A549 (cell line): ENCODE data around the gene RAB29. TPM values are rescaled to one million over a fixed set of nuclear protein-coding genes. Genes with fewer than 3 reads are reported as not detected.

ENCODE experiments used
- ATAC-seq, 2 experiments: fragments of 200-7000 bp in 1 of 2; fragments of >200 bp in 1 of 2; cut with Nextera tagmentation in 1 of 2; cut with Tn5 transposase in 1 of 2; 3 replicates each; pipeline versions ENCODE4 v1.8.0 to v1.9.1; 2018 to 2020; ENCODE audit warnings: mild to moderate bottlenecking in 1 of 2, moderate library complexity in 1 of 2
- CTCF ChIA-PET: fragments of 300-600 bp; sonication (Branson Sonifier 250); formaldehyde crosslinking; extraction: SDS; loops from one replicate; lab custom pipeline; 2021; ENCODE audit warnings: antibody characterized with exemption, inconsistent platforms; lab: Yijun Ruan, JAX
- POLR2A ChIA-PET: fragments of 350-600 bp; formaldehyde crosslinking; extraction: SDS; loops from one replicate; lab custom pipeline; 2021; ENCODE audit warnings: antibody characterized with exemption, inconsistent platforms; lab: Yijun Ruan, JAX
- DNase-seq, 2 experiments: peaks; one replicate each; pipeline versions ENCODE4 v3.0.0 to v3.0.0-alpha.2; 2011 to 2016; ENCODE audit warnings: low read depth in 1 of 2, low spot score in 1 of 2
- FAIRE-seq: peaks from 2 replicates; lab custom pipeline; 2011; peaks lifted over from hg19 to GRCh38; lab: Jason Lieb, UNC
- H3K27ac ChIP-seq, 2 experiments: fragments of >200 bp; sonication (Bioruptor Twin); formaldehyde crosslinking; 3 replicates each; pipeline ENCODE4 v1.5.1; 2016 to 2017
- H3K4me1 ChIP-seq: fragments of >200 bp; sonication (Bioruptor Twin); formaldehyde crosslinking; 3 replicates; pipeline ENCODE4 v1.6.1; 2016
- H3K4me2 ChIP-seq: fragments of >200 bp; sonication (Bioruptor Twin); formaldehyde crosslinking; 3 replicates; pipeline ENCODE4 v1.6.1; 2016
- H3K4me3 ChIP-seq: fragments of >200 bp; sonication (Bioruptor Twin); formaldehyde crosslinking; 3 replicates; pipeline ENCODE4 v1.5.1; 2016
- H3K9me3 ChIP-seq: fragments of >200 bp; sonication (Bioruptor Twin); formaldehyde crosslinking; 3 replicates; pipeline ENCODE4 v1.6.1; 2016
- BHLHE40 ChIP-seq: IDR thresholded peaks from 2 replicates; pipeline ENCODE4 v1.6.1; 2012; ENCODE audit warnings: low read depth, low read length, inconsistent platforms
- CBX2 ChIP-seq: fragments of 200-600 bp; sonication (generic); IDR thresholded peaks from 2 replicates; pipeline ENCODE4 v1.6.1; 2016; ENCODE audit warnings: low read depth, mild to moderate bottlenecking, borderline replicate concordance
- EHMT2 ChIP-seq: fragments of 200-600 bp; sonication (generic); IDR thresholded peaks from 2 replicates; pipeline ENCODE4 v1.6.1; 2016; ENCODE audit warnings: antibody characterized with exemption, low read depth, mild to moderate bottlenecking, moderate library complexity
- EP300 ChIP-seq, 2 experiments: fragments of >200 bp; sonication (Bioruptor Twin); formaldehyde crosslinking; IDR thresholded peaks; 2 replicates in 1 of 2; 3 replicates in 1 of 2; pipeline ENCODE4 v1.6.1; 2016 to 2017
- ESRRA ChIP-seq: fragments of 150-350 bp; IDR thresholded peaks from 2 replicates; pipeline ENCODE4 v1.6.1; 2014; ENCODE audit warnings: mild to moderate bottlenecking, low read length, borderline replicate concordance
- FOXS1 ChIP-seq: fragments of 250-450 bp; sonication (Bioruptor Pico); IDR thresholded peaks from 2 replicates; pipeline ENCODE4 v1.5.0; 2020; ENCODE audit warnings: mild to moderate bottlenecking, moderate library complexity
- HDAC2 ChIP-seq: fragments of 200-600 bp; sonication (generic); IDR thresholded peaks from 2 replicates; pipeline ENCODE4 v1.6.1; 2016
- HOXA7 ChIP-seq: fragments of 250-450 bp; sonication (Bioruptor Pico); IDR thresholded peaks from 2 replicates; pipeline ENCODE4 v1.5.0; 2020; ENCODE audit warnings: mild to moderate bottlenecking, moderate library complexity
- JUN ChIP-seq, 2 experiments: fragments of >200 bp; sonication (Bioruptor Twin); formaldehyde crosslinking; IDR thresholded peaks; 2 replicates in 1 of 2; 3 replicates in 1 of 2; pipeline ENCODE4 v1.6.1; 2016 to 2017
- JUNB ChIP-seq: fragments of >200 bp; sonication (Bioruptor Twin); formaldehyde crosslinking; IDR thresholded peaks from 2 replicates; pipeline ENCODE4 v1.6.1; 2016
- KDM1A ChIP-seq: fragments of 200-600 bp; sonication (generic); IDR thresholded peaks from 2 replicates; pipeline ENCODE4 v1.6.1; 2016; ENCODE audit warnings: low read depth, mild to moderate bottlenecking
- MAFK ChIP-seq: fragments of 450-650 bp; IDR thresholded peaks from 2 replicates; pipeline ENCODE4 v1.6.1; 2014; ENCODE audit not compliant: partially characterized antibody
- NFE2L2 ChIP-seq: fragments of 150-350 bp; conservative IDR thresholded peaks from 2 replicates; pipeline ENCODE4 v1.6.1; 2014; ENCODE audit warnings: low read length
- NPAS2 ChIP-seq: fragments of 250-450 bp; sonication (Bioruptor Pico); IDR thresholded peaks from 2 replicates; pipeline ENCODE4 v1.8.0; 2022; ENCODE audit warnings: mild to moderate bottlenecking, moderate library complexity, borderline replicate concordance
- NR3C1 ChIP-seq: fragments of >200 bp; sonication (Bioruptor Twin); formaldehyde crosslinking; IDR thresholded peaks from 3 replicates; pipeline ENCODE4 v1.6.1; 2017
- POLR2A ChIP-seq: IDR thresholded peaks from 2 replicates; pipeline ENCODE4 v1.6.1; 2012; ENCODE audit warnings: mild to moderate bottlenecking, low read length
- SMC3 ChIP-seq: fragments of >200 bp; sonication (Bioruptor Twin); formaldehyde crosslinking; IDR thresholded peaks from 3 replicates; pipeline ENCODE4 v1.6.1; 2018; ENCODE audit warnings: inconsistent platforms
- TFCP2L1 ChIP-seq: fragments of 250-450 bp; sonication (Bioruptor Pico); IDR thresholded peaks from 2 replicates; pipeline ENCODE4 v1.5.0; 2021; ENCODE audit warnings: mild to moderate bottlenecking
- TP53 ChIP-seq: fragments of 250-450 bp; sonication (Bioruptor Pico); IDR thresholded peaks from 2 replicates; pipeline ENCODE4 v1.5.0; 2021; ENCODE audit warnings: mild to moderate bottlenecking, moderate library complexity
- ZSCAN20 ChIP-seq: fragments of 250-450 bp; sonication (Bioruptor Pico); IDR thresholded peaks from 2 replicates; pipeline ENCODE4 v1.8.0; 2022; ENCODE audit warnings: mild to moderate bottlenecking, moderate library complexity
- WGBS: methylation state at CpG from one replicate; pipeline ENCODE4 v1.1.6; 2017; ENCODE audit errors: missing lambda C conversion rate; 5-methylcytosine and 5-hydroxymethylcytosine counted together
- polyA plus RNA-seq, 4 experiments: library from polyadenylated mRNA; depleted of rRNA in 3 of 4; stranded (reverse); fragments of >200 nt; fragmentation: RNase III in 1 of 4; extraction: RNeasy Plus Mini Kit Qiagen cat#74134 plus additional on column Dnase treatment in 1 of 4; gene quantifications; 2 replicates in 3 of 4; 3 replicates in 1 of 4; pipeline ENCODE4 v1.2.3, GENCODE V29; 2011 to 2017
- TF ChIP-seq, protein P1 (sequence below): IDR thresholded peaks from 2 replicates; pipeline ENCODE4 v1.6.1; 2012
- TF ChIP-seq, protein P2 (sequence below): fragments of >200 bp; sonication (Bioruptor Twin); formaldehyde crosslinking; IDR thresholded peaks from 3 replicates; pipeline ENCODE4 v1.5.1; 2016
- TF ChIP-seq, protein P3 (sequence below): fragments of >200 bp; sonication (Bioruptor Twin); formaldehyde crosslinking; IDR thresholded peaks from 2 replicates; pipeline ENCODE4 v1.6.1; 2016
- TF ChIP-seq, protein P4 (sequence below): fragments of 250-450 bp; sonication (Bioruptor Pico); IDR thresholded peaks from 2 replicates; pipeline ENCODE4 v1.5.0; 2020; ENCODE audit warnings: low read depth, mild to moderate bottlenecking, moderate library complexity

Gene RAB29
- polyA plus RNA-seq, 2 of the 4 experiments (the other 2 are of a cell fraction), result 9.8 to 17.9 TPM

DNA sequence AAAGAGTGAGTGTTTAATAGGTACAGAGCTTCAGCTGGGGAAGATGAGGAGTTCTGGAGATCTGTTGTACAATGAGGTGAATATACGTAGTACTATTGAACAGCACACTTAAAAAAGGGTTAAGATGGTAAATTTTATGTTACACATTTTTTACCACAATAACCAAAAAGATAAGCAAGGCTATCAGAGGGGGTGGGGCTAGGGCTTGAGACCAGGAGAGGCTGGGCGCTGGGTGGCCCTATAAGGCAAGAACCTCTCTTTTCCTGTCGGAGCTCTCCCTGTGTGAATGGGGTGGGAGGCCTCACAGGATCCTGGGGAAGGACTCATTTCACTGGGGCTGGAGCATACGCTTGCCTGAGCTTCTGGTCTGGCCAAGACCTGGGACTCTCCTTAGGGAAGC lies 28.7 kb upstream of the RAB29 start:
- Histone ChIP-seq H3K9me3 (no peaks in the 10 kb centered on the region), H3K4me3 (no peak overlapping the region), H3K4me1 (no peaks in the 10 kb centered on the region), H3K4me2 (no peak overlapping the region), H3K27ac (no peak overlapping the region)
- no peak for TF ChIP-seq TFCP2L1
- no peak for TF ChIP-seq JUNB
- TF ChIP-seq, protein P1, sequence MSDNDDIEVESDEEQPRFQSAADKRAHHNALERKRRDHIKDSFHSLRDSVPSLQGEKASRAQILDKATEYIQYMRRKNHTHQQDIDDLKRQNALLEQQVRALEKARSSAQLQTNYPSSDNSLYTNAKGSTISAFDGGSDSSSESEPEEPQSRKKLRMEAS, result no peak
- no peak for TF ChIP-seq BHLHE40
- no peak for TF ChIP-seq EP300 (IDR thresholded peaks at IDR 0.05)
- TF ChIP-seq HOXA7, result no peak
- no peak for TF ChIP-seq ESRRA
- no peak for TF ChIP-seq SMC3
- TF ChIP-seq NR3C1, result no peak
- no peak for TF ChIP-seq NPAS2 (CRISPR knock-in tag)
- DNase-seq, result no peak
- POLR2A ChIA-PET, result no interaction called here
- FAIRE-seq, result no peak
- WGBS, result 68% methylated on average over 4 of the region's 4 CpGs
- no peak for ATAC-seq
- CTCF ChIA-PET, result interaction anchor here (1.4 to 11.5 kb wide), 6 partner anchors 9 to 173 kb away, joined by 4 to 120 read pairs (median 6); no protein-coding TSS in a partner anchor

DNA sequence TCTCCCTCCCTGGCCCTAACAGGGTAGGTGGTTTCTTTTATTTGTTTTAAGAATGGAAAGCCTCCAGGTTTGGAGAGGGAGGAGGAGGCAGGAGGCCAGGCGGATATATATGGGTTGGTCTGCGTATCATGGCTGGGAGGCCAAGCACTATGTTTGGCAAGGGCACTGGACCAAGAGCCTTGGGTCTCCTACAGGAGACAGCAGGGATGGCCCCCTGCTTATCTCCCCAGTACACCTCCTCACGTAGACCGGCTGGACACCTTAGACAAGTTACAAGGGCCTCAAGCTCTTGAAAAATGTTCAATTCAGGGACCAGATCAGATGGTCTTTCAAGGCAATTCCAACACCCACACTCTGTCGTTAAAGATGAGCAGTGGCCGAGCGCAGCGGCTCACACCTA lies 26.8 kb upstream of the RAB29 start:
- Histone ChIP-seq H3K4me3 (no peak overlapping the region), H3K4me2 (no peak overlapping the region), H3K9me3 (no peaks in the 10 kb centered on the region)
- WGBS, result 97% methylated on average over 8 of the region's 8 CpGs
- TF ChIP-seq, protein P2, sequence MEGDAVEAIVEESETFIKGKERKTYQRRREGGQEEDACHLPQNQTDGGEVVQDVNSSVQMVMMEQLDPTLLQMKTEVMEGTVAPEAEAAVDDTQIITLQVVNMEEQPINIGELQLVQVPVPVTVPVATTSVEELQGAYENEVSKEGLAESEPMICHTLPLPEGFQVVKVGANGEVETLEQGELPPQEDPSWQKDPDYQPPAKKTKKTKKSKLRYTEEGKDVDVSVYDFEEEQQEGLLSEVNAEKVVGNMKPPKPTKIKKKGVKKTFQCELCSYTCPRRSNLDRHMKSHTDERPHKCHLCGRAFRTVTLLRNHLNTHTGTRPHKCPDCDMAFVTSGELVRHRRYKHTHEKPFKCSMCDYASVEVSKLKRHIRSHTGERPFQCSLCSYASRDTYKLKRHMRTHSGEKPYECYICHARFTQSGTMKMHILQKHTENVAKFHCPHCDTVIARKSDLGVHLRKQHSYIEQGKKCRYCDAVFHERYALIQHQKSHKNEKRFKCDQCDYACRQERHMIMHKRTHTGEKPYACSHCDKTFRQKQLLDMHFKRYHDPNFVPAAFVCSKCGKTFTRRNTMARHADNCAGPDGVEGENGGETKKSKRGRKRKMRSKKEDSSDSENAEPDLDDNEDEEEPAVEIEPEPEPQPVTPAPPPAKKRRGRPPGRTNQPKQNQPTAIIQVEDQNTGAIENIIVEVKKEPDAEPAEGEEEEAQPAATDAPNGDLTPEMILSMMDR, result no peak
- no peak for TF ChIP-seq JUNB
- no peak for TF ChIP-seq KDM1A
- no peak for TF ChIP-seq ESRRA
- TF ChIP-seq ZSCAN20, result no peak
- TF ChIP-seq TP53 (CRISPR knock-in tag), result no peak
- TF ChIP-seq JUN (IDR thresholded peaks at IDR 0.05), result no peak
- TF ChIP-seq NFE2L2, result no peak
- TF ChIP-seq, protein P3, sequence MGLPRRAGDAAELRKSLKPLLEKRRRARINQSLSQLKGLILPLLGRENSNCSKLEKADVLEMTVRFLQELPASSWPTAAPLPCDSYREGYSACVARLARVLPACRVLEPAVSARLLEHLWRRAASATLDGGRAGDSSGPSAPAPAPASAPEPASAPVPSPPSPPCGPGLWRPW, result no peak
- TF ChIP-seq CBX2, result no peak
- no peak for TF ChIP-seq TFCP2L1
- no peak for TF ChIP-seq EP300 (IDR thresholded peaks at IDR 0.05)
- TF ChIP-seq HDAC2, result no peak
- no peak for TF ChIP-seq FOXS1 (CRISPR knock-in tag)
- TF ChIP-seq POLR2A, result no peak
- no peak for TF ChIP-seq MAFK
- TF ChIP-seq HOXA7, result no peak
- TF ChIP-seq, protein P4, sequence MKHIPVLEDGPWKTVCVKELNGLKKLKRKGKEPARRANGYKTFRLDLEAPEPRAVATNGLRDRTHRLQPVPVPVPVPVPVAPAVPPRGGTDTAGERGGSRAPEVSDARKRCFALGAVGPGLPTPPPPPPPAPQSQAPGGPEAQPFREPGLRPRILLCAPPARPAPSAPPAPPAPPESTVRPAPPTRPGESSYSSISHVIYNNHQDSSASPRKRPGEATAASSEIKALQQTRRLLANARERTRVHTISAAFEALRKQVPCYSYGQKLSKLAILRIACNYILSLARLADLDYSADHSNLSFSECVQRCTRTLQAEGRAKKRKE (CRISPR knock-in tag), result no peak
- no peak for TF ChIP-seq EHMT2
- TF ChIP-seq, all 56 proteins: peak for 0
- CTCF ChIA-PET, result interaction anchor here (0.6 to 2.4 kb wide), 5 partner anchors 8 to 176 kb away, joined by 3 to 11 read pairs (median 6); no protein-coding TSS in a partner anchor
- no peaks in the 10 kb centered on the region for H3K4me1 ChIP-seq
- H3K27ac ChIP-seq, result no peak overlapping the region
- POLR2A ChIA-PET, result no interaction called here
- no peak for FAIRE-seq
- no peak for DNase-seq
- no peak for ATAC-seq
